Measurements from ENCODE around the gene CD99.

DNA sequence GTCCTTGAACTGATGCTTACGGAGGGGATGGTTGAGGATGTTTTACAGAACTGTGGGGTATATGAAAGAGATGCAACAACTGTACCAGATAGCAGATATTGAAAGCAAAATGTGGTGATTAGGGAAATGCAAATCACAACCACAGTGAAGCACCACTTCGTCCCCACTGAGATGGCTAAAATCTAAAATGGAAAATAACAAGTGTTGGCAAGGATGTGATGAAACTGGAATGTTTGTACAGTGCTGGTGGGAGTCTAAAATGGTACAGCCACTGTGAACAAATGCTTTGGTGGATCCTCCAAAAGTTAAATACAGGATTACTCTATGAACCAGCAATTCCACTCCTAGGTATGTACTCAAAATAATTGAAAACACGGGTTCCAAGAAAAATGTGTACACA lies 83.7 kb downstream of the CD99 start:
- TF ChIP-seq NFKB2 (CRISPR knock-in tag; IDR thresholded peaks at IDR 0.05; ENCODE audit: borderline replicate concordance) (no peak), KDM1A (CRISPR knock-in tag; IDR thresholded peaks at IDR 0.05) (no peak), SRF (IDR thresholded peaks at IDR 0.05; ENCODE audit: low read depth, low read length) (no peak)
- TF ChIP-seq, protein P1, sequence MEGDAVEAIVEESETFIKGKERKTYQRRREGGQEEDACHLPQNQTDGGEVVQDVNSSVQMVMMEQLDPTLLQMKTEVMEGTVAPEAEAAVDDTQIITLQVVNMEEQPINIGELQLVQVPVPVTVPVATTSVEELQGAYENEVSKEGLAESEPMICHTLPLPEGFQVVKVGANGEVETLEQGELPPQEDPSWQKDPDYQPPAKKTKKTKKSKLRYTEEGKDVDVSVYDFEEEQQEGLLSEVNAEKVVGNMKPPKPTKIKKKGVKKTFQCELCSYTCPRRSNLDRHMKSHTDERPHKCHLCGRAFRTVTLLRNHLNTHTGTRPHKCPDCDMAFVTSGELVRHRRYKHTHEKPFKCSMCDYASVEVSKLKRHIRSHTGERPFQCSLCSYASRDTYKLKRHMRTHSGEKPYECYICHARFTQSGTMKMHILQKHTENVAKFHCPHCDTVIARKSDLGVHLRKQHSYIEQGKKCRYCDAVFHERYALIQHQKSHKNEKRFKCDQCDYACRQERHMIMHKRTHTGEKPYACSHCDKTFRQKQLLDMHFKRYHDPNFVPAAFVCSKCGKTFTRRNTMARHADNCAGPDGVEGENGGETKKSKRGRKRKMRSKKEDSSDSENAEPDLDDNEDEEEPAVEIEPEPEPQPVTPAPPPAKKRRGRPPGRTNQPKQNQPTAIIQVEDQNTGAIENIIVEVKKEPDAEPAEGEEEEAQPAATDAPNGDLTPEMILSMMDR (CRISPR knock-in tag; IDR thresholded peaks at IDR 0.05), result no peak

Data from HepG2 (cell line).